Heart left ventricle (tissue), 13 donors: ENCODE measurements around the gene CDK6.

Experiments
- POLR2A ChIP-seq, 2 donors: fragments of 450-650 bp; IDR thresholded peaks; one replicate each; pipeline ENCODE4 v1.6.1; 2017; ENCODE audit warnings: antibody characterized with exemption in 2 of 2, mild to moderate bottlenecking in 2 of 2, moderate library complexity in 2 of 2
- TF ChIP-seq, protein P1 (sequence below), 12 donors: fragments of 200-600 bp; sonication (generic) in 4 of 12; IDR thresholded peaks; one replicate each; pipeline versions ENCODE4 v1.5.0 to v1.8.0; 2018 to 2022; ENCODE audit warnings: antibody characterized with exemption in 12 of 12, mild to moderate bottlenecking in 5 of 12
- donor health status: ischemic (EF 13 %, LVEDD 7.1; RV severe dilation, severe dysfunction).
- donor health status: DM: no; HTN: yes; CAD: no.
- donor health status: DM: no; HTN: no; CAD: no.
- donor health status: ischemic (EF 25% LVEDD 6.9; RV normal size, moderate dysfunction).
- donor health status: ischemic (EF 25% LVEDD 5.7; RV mildly dilated, moderate dysfunction).
- donor health status: ischemic (EF 35%, LVEDD 5.7; RV mildly dilated, moderate dysfunction).
- donor health status: nonischemic (EF 11% LVEDD 7.7; RV severe dilation, severe dysfunction).
- donor health status: DM: yes; HTN: yes; CAD: no.
- donor health status: PGD.
- donor health status: ischemic (EF 29% LVEDD 5.4; RV normal size, mild dysfunction).
- donor health status: nonischemic (EF 23%, LVEDD 6.1; RV moderate dilation, normal function).

DNA sequence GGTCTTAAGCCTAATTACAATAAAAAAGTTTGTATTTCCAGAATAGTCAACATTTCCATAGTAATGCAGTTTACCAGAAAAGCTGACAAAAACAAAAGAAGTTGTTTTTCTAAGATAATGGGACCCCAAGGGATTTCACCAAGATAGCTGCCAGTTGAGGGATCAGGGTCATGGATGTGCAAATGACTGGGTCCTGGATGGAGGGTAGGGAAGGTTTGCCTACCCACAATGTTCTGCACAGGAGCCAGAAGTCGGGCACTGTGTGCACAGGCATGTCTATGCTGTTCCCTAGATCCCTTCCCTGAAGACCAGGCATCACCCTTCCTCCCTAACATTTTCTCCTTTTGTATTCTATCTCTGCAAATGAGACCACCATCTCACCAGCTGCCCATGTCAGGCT, 152.1 kb downstream of the CDK6 start:
- TF ChIP-seq, protein P1, sequence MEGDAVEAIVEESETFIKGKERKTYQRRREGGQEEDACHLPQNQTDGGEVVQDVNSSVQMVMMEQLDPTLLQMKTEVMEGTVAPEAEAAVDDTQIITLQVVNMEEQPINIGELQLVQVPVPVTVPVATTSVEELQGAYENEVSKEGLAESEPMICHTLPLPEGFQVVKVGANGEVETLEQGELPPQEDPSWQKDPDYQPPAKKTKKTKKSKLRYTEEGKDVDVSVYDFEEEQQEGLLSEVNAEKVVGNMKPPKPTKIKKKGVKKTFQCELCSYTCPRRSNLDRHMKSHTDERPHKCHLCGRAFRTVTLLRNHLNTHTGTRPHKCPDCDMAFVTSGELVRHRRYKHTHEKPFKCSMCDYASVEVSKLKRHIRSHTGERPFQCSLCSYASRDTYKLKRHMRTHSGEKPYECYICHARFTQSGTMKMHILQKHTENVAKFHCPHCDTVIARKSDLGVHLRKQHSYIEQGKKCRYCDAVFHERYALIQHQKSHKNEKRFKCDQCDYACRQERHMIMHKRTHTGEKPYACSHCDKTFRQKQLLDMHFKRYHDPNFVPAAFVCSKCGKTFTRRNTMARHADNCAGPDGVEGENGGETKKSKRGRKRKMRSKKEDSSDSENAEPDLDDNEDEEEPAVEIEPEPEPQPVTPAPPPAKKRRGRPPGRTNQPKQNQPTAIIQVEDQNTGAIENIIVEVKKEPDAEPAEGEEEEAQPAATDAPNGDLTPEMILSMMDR (IDR thresholded peaks at IDR 0.05) = no peak
- TF ChIP-seq POLR2A (IDR thresholded peaks at IDR 0.05) = no peak
